Right lung (tissue), 10 donors: ENCODE data around the gene WDR33. TPM values are rescaled to one million over a fixed set of nuclear protein-coding genes. Genes with fewer than 3 reads are reported as not detected.
"Not testable (repeated sequence)": the region's sequence is repeated elsewhere in the genome, so short reads cannot be mapped to it uniquely, and the experiment has no call there.

Experiments
- DNase-seq, 2 donors: peaks; one replicate each; pipeline ENCODE4 v3.0.0-alpha.2; 2013
- long read RNA-seq, 8 donors: transcript quantifications; one replicate each; lab custom pipeline, GENCODE V29; 2026
- polyA plus RNA-seq, 5 donors: library from polyadenylated mRNA; unstranded; fragments of 120-200 nt; gene quantifications; one replicate each; pipeline versions ENCODE4 v1.2.1 to v1.2.3, GENCODE V29; 2013; ENCODE audit warnings: inconsistent platforms in 1 of 5, low replicate concordance in 1 of 5; ENCODE audit not compliant: insufficient read length in 5 of 5, insufficient read depth in 1 of 5

The WDR33 gene
- 10 to 100 TPM; 42.1 to 61.9 (median 54.5) TPM for polyA plus RNA-seq
- long read RNA-seq, donor 1, transcript WDR33-204 (6 exons, 3,104 nt): major isoform, 34 of 40 reads
- long read RNA-seq, donor 1, partial matches to known transcripts: 6 of 40 reads
- long read RNA-seq, donor 1, other reads (novel, unspliced or antisense): 0 of 40 reads
- long read RNA-seq, donor 2, transcript WDR33-204 (6 exons, 3,104 nt): major isoform, 15 of 24 reads
- long read RNA-seq, donor 2, partial matches to known transcripts: 9 of 24 reads
- long read RNA-seq, donor 2, other reads (novel, unspliced or antisense): 0 of 24 reads
- long read RNA-seq, donor 3, transcript WDR33-204 (6 exons, 3,104 nt): major isoform, 18 of 18 reads
- long read RNA-seq, donor 3, partial matches to known transcripts: 0 of 18 reads
- long read RNA-seq, donor 3, other reads (novel, unspliced or antisense): 0 of 18 reads
- long read RNA-seq, donor 4, transcript WDR33-204 (6 exons, 3,104 nt): major isoform, 15 of 15 reads
- long read RNA-seq, donor 4, partial matches to known transcripts: 0 of 15 reads
- long read RNA-seq, donor 4, other reads (novel, unspliced or antisense): 0 of 15 reads
- long read RNA-seq, donor 5, transcript WDR33-204 (6 exons, 3,104 nt): major isoform, 12 of 19 reads
- long read RNA-seq, donor 5, partial matches to known transcripts: 7 of 19 reads
- long read RNA-seq, donor 5, other reads (novel, unspliced or antisense): 0 of 19 reads
- long read RNA-seq, donor 6, transcript WDR33-204 (6 exons, 3,104 nt): major isoform, 15 of 53 reads
- long read RNA-seq, donor 6, partial matches to known transcripts: 38 of 53 reads
- long read RNA-seq, donor 6, other reads (novel, unspliced or antisense): 0 of 53 reads
- long read RNA-seq, donor 7, transcript WDR33-204 (6 exons, 3,104 nt): major isoform, 10 of 10 reads
- long read RNA-seq, donor 7, partial matches to known transcripts: 0 of 10 reads
- long read RNA-seq, donor 7, other reads (novel, unspliced or antisense): 0 of 10 reads
- long read RNA-seq, donor 8, transcript WDR33-204 (6 exons, 3,104 nt): major isoform, 7 of 7 reads
- long read RNA-seq, donor 8, partial matches to known transcripts: 0 of 7 reads
- long read RNA-seq, donor 8, other reads (novel, unspliced or antisense): 0 of 7 reads

DNA sequence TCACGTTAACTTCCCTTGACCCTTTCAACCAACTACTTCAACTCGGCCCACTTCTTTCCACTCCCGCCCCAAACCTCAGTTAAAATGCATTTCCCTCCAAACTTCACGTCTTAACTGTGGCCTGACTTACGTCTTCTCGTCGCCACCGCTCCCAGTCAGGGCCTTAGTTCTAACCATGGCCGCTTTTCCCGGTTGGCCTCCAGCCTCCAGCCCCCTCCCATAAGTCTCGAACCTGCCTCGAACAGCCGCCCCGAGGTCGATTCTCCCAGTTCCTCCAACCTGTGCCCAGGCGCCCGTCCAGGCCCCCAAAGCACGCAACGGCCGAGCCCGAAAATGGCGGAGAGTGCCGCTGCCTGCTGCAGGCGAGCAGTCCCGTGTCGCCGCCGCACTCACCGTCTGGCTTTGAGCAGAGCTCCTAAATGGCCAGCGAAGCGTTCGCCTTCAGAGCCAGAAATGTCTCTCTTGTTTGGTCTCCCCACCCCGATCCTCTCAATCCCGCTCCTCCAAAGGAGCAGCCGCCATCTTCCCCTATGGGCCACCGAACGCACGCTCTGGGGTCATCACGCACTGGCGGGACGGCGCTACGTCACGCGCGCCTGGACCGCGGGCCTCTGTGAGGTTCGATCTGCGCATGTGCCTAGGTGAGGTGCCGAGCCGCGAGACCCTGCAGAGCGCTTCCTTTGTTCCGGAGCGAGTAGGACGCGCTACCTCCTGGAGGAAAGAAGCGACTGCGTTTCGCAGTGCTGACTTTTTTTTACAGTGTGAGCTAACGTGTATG lies at the start of gene WDR33:
Gene WDR33, minus strand, starts transcription at position 553 of the 778 bp plus-strand sequence. CDS start 40,190 bp downstream, outside the sequence.
- peak; percentile 87 to 88 for DNase-seq

DNA sequence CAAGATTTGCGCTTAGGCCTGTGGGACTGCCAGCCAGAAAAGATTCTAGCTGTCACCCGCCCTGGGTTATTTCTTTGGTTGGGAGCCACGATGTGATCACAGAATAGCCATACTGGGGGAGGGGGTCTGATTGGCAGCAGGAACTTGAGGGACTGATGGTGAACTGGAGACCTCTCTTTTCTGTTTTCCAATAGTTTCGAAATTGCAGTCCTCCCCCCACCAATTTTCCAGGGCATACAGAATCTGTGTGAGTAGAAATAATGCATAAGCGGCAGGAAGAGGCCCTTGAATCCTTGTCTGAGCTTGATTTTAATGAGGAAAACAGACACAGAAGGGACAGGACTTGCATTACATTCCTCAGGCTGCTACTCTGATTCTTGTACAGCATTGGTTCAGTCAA lies 49.2 kb upstream of the WDR33 start:
- DNase-seq: peak; percentile 10 to 22

DNA sequence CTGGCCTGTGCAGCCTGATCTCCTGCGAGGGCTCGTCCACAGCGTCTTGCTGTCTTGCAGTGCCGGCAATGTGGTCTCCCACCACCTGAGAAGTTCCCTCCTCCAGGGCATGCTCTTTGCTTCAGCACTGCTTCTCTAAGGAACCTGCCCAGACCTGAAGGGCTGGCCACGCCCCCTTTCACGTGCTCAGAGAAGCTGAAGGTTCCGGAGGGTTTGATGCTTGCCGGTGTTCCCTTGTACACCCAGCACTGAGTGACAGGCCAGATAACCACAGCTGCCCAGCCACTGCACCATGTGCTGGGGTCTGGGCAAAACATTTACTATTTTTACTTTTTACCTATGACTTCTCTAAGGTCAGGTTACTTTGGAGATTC lies 48.7 kb upstream of the WDR33 start:
- peak; percentile 38 to 46 for DNase-seq

DNA sequence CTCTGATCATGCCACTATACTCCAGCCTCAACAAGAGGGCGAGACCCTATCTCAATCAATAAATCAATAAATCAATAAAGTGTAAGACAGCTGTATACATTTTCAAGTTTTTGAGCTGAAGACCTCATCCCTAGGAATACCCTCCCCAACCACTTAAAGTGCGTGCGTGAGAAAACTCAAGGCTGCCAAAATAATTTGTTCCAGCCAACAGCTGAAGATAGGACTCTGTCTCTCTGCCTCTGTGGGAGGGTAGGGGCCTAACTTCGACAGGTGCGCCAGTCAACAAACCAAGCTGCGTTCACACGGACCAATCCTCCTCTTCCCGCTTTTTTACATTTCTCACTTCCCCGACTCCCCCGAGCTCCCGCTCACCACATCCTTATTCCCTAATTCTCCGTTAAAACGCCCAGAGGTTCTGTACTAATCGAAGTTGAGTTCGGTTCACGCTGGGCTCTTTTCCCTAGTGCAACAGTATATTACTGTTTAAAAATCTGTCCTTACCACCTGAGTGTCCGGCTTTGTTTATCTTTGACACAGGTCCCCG lies 46.4 kb upstream of the WDR33 start:
- DNase-seq: peak in 1 of 2 donors; percentile 2

DNA sequence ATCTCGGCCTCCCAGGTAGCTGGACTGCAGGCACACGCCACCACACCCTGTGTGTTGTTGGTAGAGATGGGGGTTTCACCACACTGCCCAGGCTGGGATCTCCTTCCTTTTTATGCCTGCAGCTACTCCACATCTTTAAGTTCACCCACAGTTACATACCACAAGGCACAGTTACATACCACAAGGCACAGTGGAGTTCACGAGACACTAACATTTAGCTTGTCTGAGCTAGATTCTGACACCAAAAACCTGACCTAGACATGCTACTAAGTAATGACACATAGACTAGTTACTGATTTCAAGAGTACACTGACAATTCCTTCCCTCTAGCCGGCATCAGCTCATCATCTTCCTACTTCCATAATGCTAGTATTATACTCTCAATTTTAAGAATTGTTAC lies 42.7 kb upstream of the WDR33 start:
- no peak for DNase-seq

DNA sequence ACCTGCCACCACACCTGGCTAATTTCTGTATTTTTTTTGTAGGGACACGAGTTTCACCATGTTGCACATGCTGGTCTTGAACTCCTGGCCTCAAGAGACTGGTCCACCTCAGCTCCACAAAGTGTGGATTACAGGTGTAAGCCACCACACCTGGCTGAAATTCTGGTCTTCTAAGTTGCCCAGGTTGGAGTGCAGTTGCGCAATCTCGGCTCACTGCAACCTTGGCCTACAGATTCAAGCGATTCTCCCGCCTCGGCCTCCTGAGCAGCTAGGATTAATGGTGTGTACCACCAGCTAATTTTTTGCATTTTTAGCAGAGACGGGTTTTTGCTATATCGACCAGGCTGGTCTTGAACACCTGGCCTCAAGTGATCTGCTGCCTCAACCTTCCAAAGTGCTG lies 41.4 kb upstream of the WDR33 start:
- DNase-seq: no peak

DNA sequence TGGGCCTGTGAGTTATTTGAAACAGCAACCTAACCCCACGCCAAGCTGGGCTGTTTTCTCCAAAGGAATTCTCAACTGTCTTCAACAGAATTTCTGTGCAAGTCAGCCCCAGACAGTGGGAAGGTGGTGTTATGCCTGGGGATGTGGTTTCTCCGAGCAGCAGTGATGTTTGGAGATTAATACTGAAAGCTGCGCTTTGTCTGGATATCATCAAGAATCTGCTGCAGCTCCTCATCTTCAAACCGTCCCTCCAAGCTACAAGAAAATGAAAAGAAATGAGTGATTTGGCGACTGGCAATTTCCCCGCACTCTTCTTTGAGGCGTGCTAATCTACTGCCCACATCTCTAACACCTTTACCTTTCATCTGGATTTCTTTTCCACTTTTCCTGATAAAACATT lies 37.0 kb upstream of the WDR33 start:
- no peak for DNase-seq

DNA sequence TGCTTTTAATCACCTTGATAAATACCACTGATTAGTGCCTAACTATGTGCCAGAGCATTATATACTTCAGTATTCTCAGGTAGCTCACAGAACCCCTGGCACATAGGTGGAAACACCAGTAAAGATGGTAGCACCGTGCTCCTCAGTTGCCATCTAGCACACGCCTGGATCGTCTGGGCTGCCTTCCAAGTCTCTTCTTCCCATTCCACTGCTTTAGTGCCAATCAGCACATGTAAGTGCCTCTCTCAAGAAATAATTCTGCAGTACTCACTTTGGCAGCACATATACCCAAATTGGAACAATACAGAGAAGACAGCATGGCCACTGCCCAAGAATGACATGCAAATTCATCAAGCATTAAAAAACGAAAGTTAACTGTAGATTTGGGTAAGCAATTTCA lies 34.0 kb upstream of the WDR33 start:
- DNase-seq: no peak

DNA sequence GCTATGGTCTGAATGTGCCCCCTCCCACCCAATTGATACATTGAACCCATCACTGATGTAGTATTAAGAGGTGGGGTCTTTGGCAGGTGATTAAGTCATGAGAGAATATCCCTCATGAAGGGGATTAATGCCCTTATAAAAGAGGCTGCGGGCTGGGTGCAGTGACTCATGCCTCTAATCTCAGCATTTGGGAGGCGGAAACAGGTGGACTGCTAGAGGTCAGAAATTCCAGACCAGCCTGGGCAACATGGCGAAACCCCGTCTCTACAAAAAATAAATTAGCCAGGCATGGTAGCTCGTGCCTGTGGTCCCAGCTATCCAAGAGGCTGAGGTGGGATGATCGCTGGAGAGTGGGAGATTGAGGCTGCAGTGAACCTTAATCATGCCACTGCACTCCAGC lies 32.7 kb upstream of the WDR33 start:
- no peak for DNase-seq

DNA sequence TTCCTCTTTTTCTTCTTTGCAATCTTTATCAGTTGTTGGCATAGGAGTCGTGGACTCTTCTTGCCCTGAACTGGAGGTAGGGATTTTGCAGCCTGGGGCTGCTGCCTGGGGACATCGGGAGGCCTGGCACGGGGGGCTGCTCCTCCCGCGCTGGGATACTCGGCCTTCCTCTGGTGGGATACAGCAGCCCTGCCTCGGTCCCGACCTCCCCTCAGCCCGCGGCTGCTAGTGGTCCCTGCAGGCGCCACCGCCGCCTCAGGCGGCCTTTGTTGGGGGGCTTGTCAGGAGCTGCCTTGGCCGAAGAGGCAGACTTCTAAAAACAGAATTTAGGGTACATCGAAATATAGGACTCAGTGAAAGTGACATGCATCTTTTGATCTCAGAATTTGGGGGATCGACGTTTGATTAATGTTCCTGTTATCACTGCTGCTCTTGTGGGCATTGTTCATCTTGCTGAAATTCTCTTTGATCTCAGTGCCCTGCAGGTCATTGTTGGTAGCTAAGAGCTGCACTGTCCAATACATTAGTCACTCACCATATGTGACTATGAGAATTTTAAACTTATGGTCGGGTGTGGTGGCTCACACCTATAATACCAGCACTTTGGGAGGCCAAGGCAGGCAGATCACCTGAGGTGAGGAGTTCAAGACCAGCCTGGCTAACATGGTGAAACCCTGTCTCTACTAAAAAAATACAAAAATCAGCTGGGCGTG lies 30.7 kb upstream of the WDR33 start:
- DNase-seq: no peak

DNA sequence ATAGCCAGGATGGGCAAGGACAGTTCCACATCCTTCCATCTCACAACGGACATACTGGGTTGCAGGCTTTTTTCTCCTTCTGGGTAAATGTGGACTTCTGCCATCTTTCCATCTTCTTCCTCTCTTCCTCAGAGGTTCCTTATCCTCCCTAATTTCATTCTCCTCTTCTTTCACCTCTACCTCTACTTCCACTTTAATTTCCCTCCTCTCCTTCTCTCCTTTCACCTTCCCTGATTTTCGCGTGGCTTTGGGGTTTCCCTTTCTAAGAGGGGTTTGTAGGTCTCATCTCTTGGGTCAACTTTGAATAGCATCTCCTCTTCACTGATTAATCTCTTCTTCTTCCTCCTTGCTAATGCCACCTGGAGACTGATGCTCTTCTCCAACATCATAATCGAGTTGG lies 29.9 kb upstream of the WDR33 start:
- DNase-seq: no peak

DNA sequence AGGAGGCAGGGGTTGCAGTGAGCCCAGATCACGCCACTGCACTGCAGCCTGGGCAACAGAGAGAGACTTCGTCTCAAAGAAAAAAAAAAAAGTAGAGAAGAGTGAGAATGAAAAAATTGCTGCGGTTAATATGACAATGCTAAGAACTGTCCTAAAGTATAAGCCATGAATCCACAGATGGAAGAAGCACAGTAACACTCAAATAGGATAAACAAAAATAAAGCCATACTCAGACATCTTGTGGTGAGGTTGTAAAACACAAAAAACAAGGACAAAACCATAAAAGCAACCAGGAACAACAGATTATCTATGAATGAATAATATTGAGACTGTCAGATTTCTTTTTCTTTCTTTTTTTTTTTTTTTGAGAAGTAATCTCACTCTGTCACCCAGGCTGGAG lies 24.0 kb upstream of the WDR33 start:
- DNase-seq: peak; percentile 28 to 38

DNA sequence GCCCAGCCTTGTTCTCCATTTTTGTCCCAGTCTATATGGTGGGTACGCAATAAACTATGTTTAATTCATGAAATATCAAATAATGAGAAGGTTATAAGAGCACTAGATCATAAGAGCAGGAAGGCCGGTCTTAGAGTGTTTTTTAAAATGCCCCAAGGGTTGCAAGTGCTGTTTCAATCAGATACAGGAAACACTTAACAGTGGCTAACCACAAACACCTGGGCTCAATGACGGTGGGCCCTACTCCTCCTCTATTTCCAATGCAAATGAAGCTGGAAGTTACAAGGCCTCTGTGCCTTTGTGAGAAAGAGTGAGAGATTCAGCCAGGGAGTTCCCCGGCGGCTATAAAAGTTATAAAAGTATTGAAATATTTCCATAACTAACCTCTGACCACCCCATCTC lies 18.9 kb upstream of the WDR33 start:
- no peak for DNase-seq

DNA sequence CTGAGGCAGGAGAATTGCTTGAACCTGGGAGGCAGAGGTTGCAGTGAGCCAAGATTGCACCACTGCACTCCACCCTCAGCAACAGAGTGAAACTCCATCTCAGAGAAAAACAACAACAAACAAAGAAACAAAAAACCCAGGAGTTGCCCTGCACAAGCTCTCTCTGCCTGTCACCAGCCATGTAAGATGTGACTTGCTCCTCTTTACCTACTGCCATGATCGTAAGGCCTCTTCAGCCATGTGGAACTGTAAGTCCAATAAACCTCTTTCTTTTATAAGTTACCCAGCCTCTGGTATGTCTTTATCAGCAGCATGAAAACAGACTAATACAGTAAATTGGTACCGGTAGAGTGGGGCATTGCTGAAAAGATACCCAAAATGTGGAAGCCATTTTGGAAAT lies 15.7 kb upstream of the WDR33 start:
- not testable (repeated sequence) for DNase-seq

DNA sequence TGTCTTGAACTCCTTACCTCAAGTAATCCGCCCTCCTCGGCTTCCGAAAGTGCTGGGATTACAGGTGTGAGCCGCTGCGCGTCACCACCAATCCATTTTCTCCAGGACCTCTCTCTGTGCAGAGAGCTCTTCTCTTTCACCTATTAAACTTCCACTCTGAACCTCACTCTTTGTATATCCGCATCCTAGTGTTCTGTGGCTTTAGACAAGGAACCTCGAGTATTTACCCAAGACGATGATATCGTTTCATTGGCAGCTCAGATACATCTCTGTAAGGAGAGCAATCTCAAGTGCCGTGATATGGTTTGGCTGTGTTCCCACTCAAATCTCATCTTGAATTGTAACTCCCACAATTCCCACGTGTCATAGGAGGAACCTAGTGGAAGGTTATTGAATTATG lies 15.1 kb upstream of the WDR33 start:
- no peak for DNase-seq

DNA sequence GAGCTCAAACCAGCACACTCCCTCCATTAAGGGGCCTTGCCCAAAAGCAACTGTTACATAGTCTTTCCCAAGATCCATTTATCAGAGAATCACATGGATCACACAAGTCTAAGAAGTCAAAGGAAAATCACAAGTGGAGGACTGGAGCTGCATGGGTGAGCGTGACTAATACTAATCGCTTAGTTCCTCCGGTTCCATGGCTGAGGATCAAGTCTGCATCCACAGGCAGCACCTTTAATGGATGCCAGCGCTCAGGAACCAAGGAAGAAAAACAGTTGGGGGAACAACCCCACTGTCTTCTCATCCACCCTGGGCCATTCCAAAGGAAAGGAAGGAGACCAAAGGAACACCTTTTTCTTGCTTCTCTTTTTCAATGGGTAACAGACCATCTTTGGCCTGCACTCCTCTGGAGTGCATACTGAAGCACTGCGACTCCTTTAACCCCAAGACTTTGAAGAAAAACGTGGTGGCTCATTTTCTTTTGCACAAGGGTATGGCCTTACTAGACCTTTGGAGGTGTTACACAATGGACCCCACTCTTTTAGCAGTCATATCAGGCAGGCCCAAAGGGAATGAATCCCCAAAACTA lies 9.2 kb upstream of the WDR33 start:
- no peak for DNase-seq

DNA sequence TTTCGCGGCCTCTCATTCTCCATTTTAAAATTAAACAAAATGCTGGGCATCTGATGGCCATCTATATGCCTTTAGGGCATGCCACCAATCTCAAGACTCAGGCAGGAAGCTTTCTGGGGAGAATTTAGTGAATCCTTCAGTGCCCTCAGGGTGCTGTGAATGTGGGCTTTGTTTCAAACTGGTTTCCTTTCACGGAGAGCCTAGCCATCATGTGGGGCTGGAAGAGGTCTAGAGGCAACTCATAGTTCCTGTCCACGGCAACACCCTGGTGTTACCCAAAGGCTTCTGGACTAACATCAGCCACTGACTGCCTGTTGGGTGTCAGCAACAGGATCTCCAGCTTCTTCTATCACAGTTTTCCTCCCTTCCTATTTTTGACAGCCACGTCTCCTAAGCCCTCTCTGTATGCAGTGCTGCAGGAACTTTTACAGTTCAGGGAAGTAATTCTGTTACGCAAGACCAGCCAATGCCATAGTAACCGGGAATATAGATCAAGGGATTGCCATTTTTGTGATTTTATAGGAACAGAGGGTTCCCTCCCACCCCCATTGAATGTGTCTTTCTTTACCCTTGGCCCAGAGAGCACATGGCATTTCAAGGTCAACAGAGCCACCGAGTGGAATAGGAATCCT lies 7.9 kb upstream of the WDR33 start:
- no peak for DNase-seq

DNA sequence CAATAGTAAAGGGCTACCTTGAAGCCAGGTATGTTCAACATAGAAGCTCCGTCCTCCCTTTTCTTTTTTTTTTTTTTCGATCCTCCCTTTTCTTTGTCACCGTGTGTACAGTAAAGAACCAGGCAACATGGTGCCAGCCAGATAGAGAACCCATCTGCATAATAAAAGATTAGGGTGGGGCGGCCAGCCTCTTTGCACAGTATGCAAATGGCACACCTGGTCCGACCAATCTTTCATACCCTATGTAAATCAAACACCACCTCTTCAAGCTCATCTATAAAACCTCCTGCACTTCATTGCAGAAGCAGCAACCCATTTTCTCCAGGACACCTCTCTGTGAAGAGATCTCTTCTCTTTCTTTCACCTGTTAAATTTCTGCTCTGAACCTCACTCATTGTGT lies 7.3 kb upstream of the WDR33 start:
- no peak for DNase-seq

DNA sequence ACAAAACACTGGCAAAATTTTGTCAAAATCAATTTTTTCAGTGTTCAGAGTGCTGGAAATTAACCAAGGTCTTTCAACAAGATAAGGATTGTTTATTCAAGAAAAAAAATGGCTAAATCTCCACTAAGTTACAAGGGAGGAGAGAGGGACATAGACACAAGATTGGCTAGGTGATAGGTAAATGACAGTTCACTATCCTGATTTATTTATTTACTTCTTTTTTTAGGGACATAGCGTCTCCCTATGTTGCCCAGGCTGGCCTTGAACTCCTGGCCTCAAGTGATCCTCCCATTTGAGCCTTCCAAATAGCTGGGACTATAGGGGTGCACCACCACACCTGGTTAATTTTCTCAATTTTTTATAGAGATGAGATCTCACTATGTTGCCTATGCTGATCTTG lies 3.7 kb upstream of the WDR33 start:
- no peak for DNase-seq

DNA sequence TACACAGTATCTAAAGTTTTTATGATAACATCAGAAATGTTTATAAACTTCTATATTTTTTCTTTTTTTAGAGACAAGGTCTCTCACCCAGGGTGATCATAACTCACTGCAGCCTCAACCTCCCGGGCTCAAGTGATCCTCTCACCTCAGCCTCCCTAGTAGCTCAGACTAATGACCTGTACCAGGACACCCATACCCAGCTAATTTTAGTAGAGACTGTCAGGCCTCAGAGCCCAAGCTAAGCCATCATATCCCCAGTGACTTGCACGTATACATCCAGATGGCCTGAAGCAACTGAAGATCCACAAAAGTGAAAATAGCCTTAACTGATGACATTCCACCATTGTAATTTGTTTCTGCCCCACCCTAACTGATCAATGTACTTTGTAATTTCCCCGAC lies 1.5 kb upstream of the WDR33 start:
- not testable (repeated sequence) for DNase-seq
